ENCODE data around the gene TULP4.

The TULP4 gene

GRCh38 chr6:158312165-158312564, at the start of gene TULP4:
TULP4 (plus strand) TSS chr6:158312465; CDS start chr6:158314017, 1,552 bp downstream.
- in situ Hi-C loops (cut with MboI; ENCODE audit: low sequenced_read_pairs) = no loop called here

GRCh38 chr6:158262755-158263154, 49.5 kb upstream of the TULP4 start:
- in situ Hi-C loops (cut with MboI; ENCODE audit: low sequenced_read_pairs) = no loop called here

GRCh38 chr6:158264180-158264579, 48.1 kb upstream of the TULP4 start:
- in situ Hi-C loops (cut with MboI; ENCODE audit: low sequenced_read_pairs) = no loop called here

- in situ Hi-C loops (cut with MboI; ENCODE audit: low sequenced_read_pairs) = no loop called here
These were observed 46.1 kb upstream of the TULP4 start for GRCh38 chr6:158266131-158266530.

GRCh38 chr6:158268361-158269147, 43.7 kb upstream of the TULP4 start:
- in situ Hi-C loops (cut with MboI; ENCODE audit: low sequenced_read_pairs) = no loop called here

GRCh38 chr6:158269657-158270056, 42.6 kb upstream of the TULP4 start:
- in situ Hi-C loops (cut with MboI; ENCODE audit: low sequenced_read_pairs) = no loop called here

GRCh38 chr6:158270389-158271127, 41.7 kb upstream of the TULP4 start:
- in situ Hi-C loops (cut with MboI; ENCODE audit: low sequenced_read_pairs) = no loop called here

- in situ Hi-C loops (cut with MboI; ENCODE audit: low sequenced_read_pairs) = no loop called here
These were observed 39.9 kb upstream of the TULP4 start for GRCh38 chr6:158272324-158272723.

GRCh38 chr6:158278004-158278403, 34.3 kb upstream of the TULP4 start:
- in situ Hi-C loops (cut with MboI; ENCODE audit: low sequenced_read_pairs) = no loop called here

- in situ Hi-C loops (cut with MboI; ENCODE audit: low sequenced_read_pairs) = no loop called here
These were observed 32.6 kb upstream of the TULP4 start for GRCh38 chr6:158279615-158280014.

GRCh38 chr6:158283304-158283980, 28.8 kb upstream of the TULP4 start:
- in situ Hi-C loops (cut with MboI; ENCODE audit: low sequenced_read_pairs) = no loop called here

GRCh38 chr6:158284007-158284875, 28.0 kb upstream of the TULP4 start:
- in situ Hi-C loops (cut with MboI; ENCODE audit: low sequenced_read_pairs) = no loop called here

- in situ Hi-C loops (cut with MboI; ENCODE audit: low sequenced_read_pairs) = no loop called here
These were observed 27.2 kb upstream of the TULP4 start for GRCh38 chr6:158284876-158285655.

GRCh38 chr6:158285656-158286021, 26.6 kb upstream of the TULP4 start:
- in situ Hi-C loops (cut with MboI; ENCODE audit: low sequenced_read_pairs) = no loop called here

- in situ Hi-C loops (cut with MboI; ENCODE audit: low sequenced_read_pairs) = no loop called here
These were observed 25.9 kb upstream of the TULP4 start for GRCh38 chr6:158286413-158286812.

GRCh38 chr6:158287047-158287446, 25.2 kb upstream of the TULP4 start:
- in situ Hi-C loops (cut with MboI; ENCODE audit: low sequenced_read_pairs) = no loop called here

- in situ Hi-C loops (cut with MboI; ENCODE audit: low sequenced_read_pairs) = no loop called here
These were observed 22.2 kb upstream of the TULP4 start for GRCh38 chr6:158290040-158290439.

- in situ Hi-C loops (cut with MboI; ENCODE audit: low sequenced_read_pairs) = no loop called here
These were observed 21.6 kb upstream of the TULP4 start for GRCh38 chr6:158290659-158291058.

GRCh38 chr6:158292016-158292415, 20.2 kb upstream of the TULP4 start:
- in situ Hi-C loops (cut with MboI; ENCODE audit: low sequenced_read_pairs) = no loop called here

- in situ Hi-C loops (cut with MboI; ENCODE audit: low sequenced_read_pairs) = no loop called here
These were observed 19.1 kb upstream of the TULP4 start for GRCh38 chr6:158293122-158293521.
